ENCODE results near the gene BCL2L12.

DNA sequence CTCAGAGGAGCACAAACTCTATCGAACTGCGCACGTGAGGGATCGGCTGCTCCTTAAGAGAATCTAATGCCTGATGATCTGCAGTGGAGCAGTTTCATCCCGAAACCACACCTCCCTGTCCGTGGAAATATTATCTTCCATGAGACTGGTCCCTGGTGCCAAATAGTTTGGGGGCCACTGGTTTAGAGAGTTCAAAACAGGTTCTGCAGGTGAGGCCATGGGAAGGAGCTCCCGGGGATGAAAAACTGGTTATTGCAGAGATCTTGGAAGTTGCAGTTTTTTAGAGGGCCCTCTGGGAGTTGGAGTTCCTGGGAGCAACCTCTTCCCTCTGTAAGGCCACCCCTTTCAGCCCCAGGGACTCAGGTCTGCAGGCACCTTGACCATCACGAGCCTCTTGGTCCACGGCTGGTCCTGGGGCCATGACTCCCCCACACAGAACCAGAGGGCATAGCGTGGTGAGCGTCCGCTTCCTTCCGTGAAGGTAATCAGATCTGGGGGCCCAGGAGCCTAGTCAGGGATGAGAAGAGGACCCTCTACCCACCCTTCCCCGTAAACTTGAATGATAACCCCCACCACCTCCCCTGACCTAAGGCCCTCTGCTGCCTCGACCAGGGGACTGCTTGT, 5.3 kb upstream of the BCL2L12 start:
- TF ChIP-seq, protein P1, sequence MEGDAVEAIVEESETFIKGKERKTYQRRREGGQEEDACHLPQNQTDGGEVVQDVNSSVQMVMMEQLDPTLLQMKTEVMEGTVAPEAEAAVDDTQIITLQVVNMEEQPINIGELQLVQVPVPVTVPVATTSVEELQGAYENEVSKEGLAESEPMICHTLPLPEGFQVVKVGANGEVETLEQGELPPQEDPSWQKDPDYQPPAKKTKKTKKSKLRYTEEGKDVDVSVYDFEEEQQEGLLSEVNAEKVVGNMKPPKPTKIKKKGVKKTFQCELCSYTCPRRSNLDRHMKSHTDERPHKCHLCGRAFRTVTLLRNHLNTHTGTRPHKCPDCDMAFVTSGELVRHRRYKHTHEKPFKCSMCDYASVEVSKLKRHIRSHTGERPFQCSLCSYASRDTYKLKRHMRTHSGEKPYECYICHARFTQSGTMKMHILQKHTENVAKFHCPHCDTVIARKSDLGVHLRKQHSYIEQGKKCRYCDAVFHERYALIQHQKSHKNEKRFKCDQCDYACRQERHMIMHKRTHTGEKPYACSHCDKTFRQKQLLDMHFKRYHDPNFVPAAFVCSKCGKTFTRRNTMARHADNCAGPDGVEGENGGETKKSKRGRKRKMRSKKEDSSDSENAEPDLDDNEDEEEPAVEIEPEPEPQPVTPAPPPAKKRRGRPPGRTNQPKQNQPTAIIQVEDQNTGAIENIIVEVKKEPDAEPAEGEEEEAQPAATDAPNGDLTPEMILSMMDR (IDR thresholded peaks at IDR 0.05): no peak
- no peak for TF ChIP-seq POLR2A (IDR thresholded peaks at IDR 0.05)
